GM21717 (cell line): ENCODE measurements around the gene PROZ.

Experiments used
- ATAC-seq: cut with Tn5 transposase; IDR thresholded peaks from one replicate; pipeline ENCODE4 v1.9.1; 2021; ENCODE audit warnings: mild to moderate bottlenecking, moderate library complexity; ENCODE audit not compliant: unreplicated experiment

The PROZ gene

GRCh38 chr13:113176280-113176679, 17.8 kb downstream of the PROZ start:
- ATAC-seq = no peak

DNA sequence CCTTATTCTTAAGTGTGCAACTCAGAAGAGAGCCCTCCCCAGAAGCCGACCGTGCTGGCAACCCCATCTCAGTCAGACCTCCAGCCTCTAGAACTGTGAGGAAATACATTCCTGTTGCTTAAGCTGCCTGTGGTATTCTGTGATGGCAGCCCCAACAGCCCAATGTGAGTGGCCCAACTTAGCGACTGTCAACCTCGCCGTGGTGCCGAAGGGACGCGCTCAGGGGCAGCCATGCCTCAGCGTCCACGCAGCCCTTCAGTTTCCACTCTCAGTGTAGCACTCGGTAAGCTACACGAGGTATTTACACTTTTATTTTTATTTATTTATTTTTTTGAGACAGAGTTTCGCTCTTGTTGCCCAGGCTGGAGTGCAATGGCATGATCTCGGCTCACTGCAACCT, 18.4 kb downstream of the PROZ start:
- no peak for ATAC-seq

DNA sequence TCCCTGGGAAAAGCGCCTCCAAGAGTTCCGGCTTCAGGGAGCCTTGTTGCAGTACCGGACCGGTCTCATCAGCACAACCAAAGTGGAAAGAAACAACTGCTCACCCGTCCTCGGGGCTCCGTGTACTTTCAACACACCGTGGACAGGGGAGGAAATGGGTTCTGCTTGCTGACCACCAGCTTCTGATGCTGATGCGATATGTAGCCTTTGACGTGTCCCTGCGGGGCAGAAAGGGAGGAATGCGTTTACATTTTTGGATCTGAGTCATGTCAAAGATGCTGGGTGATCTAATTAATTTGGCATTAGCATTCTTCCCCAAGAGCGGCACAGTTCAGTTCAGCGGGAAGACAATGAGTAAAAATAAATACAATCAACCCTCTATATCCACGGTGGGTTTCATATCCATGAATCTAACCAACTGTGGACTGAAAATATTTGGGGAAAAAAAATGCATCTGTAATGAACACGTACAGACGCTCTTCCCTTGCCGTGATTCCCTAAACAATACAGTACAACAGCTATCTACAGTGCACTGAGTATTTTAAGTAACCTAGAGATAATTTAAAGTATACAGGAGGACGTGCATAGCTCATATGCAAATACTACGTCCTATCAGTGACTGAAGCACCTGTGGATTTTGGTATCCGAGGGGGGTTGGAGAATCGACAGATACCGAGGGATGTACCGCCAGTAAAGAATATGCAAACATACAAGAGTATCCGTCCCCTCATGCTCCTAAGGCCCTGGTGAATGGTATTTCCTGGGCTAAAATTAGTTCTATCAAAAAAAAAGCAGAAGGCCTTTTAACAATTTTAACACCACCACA, 19.8 kb downstream of the PROZ start:
- ATAC-seq = no peak

DNA sequence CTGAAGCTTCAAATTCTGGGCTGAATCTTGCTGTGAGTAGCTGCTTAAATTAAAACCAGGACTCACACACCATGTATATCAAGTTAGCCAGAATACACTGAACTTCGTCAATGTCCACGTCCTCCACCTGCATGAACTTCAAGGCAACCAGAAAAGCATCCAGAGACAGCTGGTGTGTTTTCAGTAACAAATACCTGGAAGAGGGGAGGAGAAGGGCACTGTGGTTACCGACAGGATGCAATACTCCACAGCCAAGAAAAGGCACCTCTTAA, 20.4 kb downstream of the PROZ start:
- no peak for ATAC-seq

DNA sequence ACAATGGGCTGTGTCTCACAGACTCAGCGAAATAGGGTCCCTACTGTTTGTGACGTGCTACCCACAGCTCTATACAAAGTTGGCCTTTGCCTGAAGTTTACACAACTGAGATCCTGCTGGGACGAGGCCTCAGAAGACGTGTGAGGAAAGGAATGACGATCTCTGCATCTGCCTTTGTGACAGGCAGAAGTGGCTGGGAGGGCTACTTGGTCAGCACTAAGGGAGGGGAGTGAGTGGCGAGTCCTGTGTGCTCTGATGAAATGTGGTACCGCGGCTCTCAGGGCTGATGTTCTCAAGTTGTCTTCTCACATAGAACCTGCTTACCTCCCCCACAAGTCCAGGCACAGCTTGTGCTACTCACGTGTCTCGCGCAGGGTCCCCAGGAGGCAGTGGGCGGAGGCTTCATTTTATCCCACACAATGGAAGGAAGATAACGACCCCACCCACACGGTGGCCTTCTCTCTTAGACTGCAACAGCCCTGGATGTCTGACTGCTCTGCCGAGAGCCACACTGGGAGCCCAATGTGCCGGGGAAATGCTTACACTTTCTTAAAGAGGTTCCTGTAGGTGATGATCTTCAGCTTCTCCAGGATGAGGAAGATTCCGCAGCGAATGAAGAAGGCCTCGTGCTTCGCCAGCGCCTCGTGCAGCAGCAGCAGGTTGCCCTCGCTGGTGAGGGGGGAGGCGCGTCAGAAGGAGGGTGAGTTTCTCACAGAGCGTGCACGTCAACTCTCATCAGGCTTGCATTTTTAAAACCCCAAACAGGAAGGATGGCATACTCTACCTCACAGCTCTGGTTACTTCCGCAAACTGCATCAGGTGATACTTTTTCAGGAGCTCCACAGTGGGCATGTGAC, 21.2 kb downstream of the PROZ start:
- ATAC-seq = no peak

- ATAC-seq = no peak
These were observed 23.6 kb downstream of the PROZ start for GRCh38 chr13:113182046-113182445.

DNA sequence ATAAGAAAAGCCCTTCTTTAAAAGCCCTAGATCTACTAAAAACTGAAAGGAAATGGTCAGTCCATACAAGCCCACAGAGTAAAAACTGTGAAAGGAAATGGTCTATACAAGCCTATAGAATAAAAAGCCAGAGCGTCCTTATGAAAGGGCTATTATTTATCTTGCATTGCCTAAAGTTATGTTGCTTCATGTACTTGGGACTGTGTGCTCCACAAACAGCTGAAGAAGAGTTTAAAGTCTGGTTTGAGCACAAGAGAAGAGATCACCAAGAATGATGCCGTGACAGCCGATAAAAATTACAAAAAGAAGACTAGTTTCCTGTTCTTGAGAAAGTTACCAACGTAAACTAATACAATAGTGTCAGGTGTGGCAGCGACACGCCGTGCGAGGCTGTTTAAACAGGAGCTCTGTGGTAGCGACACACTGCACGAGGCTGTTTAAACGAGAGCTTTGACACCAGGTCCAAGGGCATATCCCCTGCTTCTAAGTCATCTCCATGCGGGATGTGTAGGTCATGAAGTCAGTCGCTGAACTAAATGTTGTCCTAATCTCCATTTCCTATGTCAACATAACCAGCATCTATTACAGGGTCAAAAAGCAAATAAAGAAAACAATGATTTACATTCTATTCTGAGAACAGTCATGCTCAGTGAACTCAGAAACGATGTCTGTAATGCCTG, 25.1 kb downstream of the PROZ start:
- ATAC-seq = no peak

DNA sequence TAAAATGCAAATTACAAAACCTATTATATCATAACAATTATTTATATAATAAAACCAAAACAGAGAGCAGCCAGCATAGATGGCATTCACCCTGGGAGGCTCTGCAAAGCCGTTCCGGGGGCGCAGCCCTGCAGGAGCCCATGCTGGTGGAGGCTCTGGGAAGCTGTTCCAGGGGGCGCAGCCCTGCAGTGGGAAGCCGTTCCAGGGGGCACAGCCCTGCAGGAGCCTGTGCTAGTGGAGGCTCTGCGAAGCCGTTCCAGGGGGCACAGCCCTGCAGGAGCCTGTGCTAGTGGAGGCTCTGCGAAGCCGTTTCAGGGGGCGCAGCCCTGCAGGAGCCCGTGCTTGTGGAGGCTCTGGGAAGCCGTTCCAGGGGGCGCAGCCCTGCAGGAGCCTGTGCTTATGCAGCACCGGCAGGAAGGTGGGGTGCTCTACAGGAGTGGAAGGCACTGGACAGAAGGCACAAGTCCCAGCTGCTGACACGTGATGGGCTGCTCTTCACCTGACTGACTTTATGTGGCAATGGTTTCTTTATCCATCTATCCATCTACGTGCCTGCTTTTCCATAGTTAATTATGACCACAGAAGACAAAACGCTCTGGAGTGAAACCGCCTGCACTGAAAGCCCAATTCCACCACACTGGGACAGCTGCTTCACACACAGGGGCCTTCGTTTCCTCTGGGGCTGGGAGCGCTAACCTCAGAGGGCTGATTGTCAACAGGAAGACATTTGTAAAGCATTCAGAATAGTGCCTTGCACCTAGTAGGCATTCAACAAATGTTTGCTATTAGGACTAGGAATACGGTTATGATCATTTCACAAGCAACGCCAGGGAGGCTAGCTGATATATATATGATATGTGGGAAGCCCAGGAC, 26.4 kb downstream of the PROZ start:
- no peak for ATAC-seq

DNA sequence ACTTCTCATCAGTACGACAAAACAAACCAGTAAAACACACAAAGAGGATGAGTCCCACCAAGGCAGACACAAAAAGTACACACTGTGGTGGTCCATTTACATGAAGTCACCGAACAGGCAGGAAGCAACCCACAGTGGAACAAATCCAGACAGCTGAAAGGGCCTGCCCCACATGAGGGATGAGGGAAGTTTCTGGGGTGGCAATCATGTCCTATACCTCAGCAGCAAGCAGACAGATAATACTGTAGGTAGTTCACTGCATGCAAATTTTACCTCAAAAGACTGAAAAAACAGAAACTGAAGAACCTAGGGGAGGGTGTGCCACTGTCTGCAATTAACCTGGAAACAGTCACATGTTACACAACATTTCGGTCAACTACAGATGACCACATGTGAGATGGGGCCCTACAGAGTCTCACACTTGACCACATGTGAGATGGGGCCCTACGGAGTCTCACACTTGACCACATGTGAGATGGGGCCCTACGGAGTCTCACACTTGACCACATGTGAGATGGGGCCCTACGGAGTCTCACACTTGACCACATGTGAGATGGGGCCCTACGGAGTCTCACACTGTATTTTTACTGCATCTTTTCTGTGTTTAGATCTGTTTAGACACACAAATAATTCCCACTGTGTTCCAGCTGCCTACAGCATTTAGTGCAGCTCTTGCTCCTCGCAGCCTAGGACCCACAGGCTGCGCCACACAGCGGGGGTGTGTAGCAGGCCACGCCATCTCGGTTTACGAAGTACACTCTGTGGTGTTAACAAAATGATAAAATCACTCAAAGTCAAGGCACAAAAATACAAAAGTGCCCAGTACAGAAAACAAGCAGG, 27.8 kb downstream of the PROZ start:
- ATAC-seq = peak; percentile 76

GRCh38 chr13:113187263-113187669, 28.8 kb downstream of the PROZ start:
- no peak for ATAC-seq

GRCh38 chr13:113187883-113188665, 29.6 kb downstream of the PROZ start:
- ATAC-seq = no peak

DNA sequence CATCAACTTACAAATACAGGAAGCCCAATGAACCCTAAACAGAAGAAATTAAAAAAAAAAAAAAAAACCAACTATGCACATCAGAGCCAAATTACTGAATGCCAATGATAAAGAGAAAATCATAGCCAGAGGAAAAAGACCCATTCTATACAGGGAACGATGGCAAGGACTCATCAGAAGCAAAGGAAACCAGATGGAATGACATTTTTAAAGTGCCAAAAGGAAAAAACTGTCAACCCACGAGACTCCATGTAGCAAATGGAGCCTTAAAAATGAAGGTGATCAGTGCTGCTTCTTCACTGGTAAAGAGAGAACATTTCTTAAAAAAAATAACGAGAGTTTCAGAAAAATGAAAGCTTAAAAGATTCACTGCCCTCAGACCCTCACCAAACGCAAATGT, 31.7 kb downstream of the PROZ start:
- no peak for ATAC-seq

DNA sequence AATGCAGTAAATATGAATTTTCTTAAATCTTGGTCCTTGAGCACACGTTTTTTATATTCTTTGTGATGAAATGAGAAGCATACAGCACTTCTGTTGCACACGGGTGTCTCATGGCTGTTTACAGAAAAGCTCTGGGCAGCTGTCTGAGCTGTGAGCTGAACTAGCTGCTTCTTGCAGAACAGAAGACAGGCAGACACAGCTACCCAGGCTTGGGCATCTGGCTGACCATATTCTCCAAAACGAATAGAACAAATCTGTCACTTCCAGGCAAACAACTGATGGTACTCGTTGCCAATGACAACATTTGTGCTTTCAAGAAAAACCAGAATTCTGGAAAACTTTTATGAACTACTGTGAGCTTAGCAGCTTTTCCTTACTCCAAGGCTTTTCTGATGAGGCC, 33.8 kb downstream of the PROZ start:
- no peak for ATAC-seq

- no peak for ATAC-seq
These were observed 34.5 kb downstream of the PROZ start for GRCh38 chr13:113192902-113193301.

DNA sequence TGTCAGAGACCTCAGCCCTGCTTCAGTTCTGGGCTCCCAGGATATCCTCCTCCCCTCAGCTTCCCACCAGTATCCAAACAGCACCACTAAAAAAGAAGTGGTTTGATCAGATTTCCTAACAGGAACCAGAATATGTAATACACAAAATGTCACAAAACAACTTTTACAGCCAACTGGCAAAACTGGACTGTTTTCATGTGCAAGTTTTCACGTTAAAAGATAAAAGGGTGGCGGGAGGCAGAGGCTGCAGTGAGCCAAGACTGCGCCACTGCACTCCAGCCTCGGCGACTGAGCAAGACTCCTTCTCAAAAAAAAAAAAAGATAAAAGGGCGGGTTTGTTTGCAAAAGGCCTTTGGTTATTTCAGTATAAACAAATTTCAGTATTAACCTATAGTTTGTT, 36.9 kb downstream of the PROZ start:
- ATAC-seq = no peak

GRCh38 chr13:113196970-113197737, 38.7 kb downstream of the PROZ start:
- ATAC-seq = no peak

- no peak for ATAC-seq
These were observed 43.4 kb downstream of the PROZ start for GRCh38 chr13:113201815-113202214.

- no peak for ATAC-seq
These were observed 44.5 kb downstream of the PROZ start for GRCh38 chr13:113202912-113203311.
